Psoas muscle (tissue), 8 donors: Measurements from ENCODE around the gene TTC27. TPM values are rescaled to one million over a fixed set of nuclear protein-coding genes. Genes with fewer than 3 reads are reported as not detected.
A peak's percentile ranks its signal among the peaks of the same experiment; 100 is the strongest.

Experiments
- ATAC-seq, 4 donors: fragments of 200-7000 bp; cut with Tn5 transposase; one replicate each; pipeline ENCODE4 v1.9.1; 2020; ENCODE audit warnings: moderate library complexity in 3 of 4, mild to moderate bottlenecking in 2 of 4
- DNase-seq, 2 donors: peaks; one replicate each; pipeline ENCODE4 v3.0.0-alpha.2; 2020
- H3K27ac ChIP-seq: fragments of 200-600 bp; one replicate; pipeline ENCODE4 v1.8.0; 2022
- H3K27me3 ChIP-seq, 3 donors: fragments of 200-600 bp in 1 of 3; one replicate each; pipeline versions ENCODE4 v1.6.1 to v1.8.0; 2013 to 2022; ENCODE audit warnings: low read length in 2 of 3, mild to moderate bottlenecking in 2 of 3, moderate library complexity in 1 of 3; ENCODE audit not compliant: insufficient read depth in 3 of 3
- H3K36me3 ChIP-seq, 2 donors: fragments of 200-600 bp in 1 of 2; one replicate each; pipeline versions ENCODE4 v1.6.1 to v1.8.0; 2013 to 2022; ENCODE audit warnings: low read depth in 1 of 2, mild to moderate bottlenecking in 1 of 2, moderate library complexity in 1 of 2; ENCODE audit not compliant: insufficient read depth in 1 of 2
- H3K4me1 ChIP-seq: fragments of 200-600 bp; one replicate; pipeline ENCODE4 v1.8.0; 2022
- H3K4me3 ChIP-seq: fragments of 200-600 bp; one replicate; pipeline ENCODE4 v1.8.0; 2022; ENCODE audit warnings: mild to moderate bottlenecking
- H3K9me3 ChIP-seq: fragments of 200-600 bp; one replicate; pipeline ENCODE4 v1.8.0; 2022
- CTCF ChIP-seq: fragments of 200-600 bp; IDR thresholded peaks from one replicate; pipeline ENCODE4 v1.8.0; 2022; ENCODE audit warnings: antibody characterized with exemption
- WGBS, 3 donors: extraction: QIAGEN DNeasy Blood & Tissue Kit; methylation state at CpG; one replicate each; pipeline versions ENCODE4 v1.1.6 to v1.1.7; 2013; 5-methylcytosine and 5-hydroxymethylcytosine counted together
- intact Hi-C, 2 donors: fragments of 100-400 bp; cut with DNase I; formaldehyde crosslinking; loops; one replicate each; pipeline versions ENCODE4 v1.11.0 to v1.14.2; 2022
- polyA plus RNA-seq, 3 donors: library from polyadenylated mRNA; stranded (reverse); fragments of 200-250 nt; gene quantifications; one replicate each; pipeline ENCODE4 v1.2.3, GENCODE V29; 2013
- total RNA-seq, 4 donors: library from RNA; stranded (reverse); fragmentation: NEBNext Ultra II Directional in 2 of 4; extraction: Animal tissue kit (Norgen Biotek cat#: 25700) in 2 of 4; gene quantifications; one replicate each; pipeline versions ENCODE4 v1.2.1 to v1.2.4, GENCODE V29; 2021 to 2023
- donor health status: healthy with polysubstance abuse.
- donor health status: DM: no; HTN: no; CAD: no; lungs with moderate emphysema.
- donor health status: Bipolar disorder and iron deficiency.
- donor health status: healthy.
- donor health status: DM: yes; HTN: yes; CAD: no.
- donor health status: DM: no; HTN: no; CAD: no.
- donor health status: DM: no; HTN: no; CAD: no.
- donor health status: DM: yes; HTN: yes; CAD: no.

TTC27 gene
- total and polyA plus RNA-seq, 7 donors, result 8.7 to 15.4 (median 12.2) TPM

GRCh38 chr2:32743480-32744236 lies 115.8 kb downstream of the TTC27 start:
- Histone ChIP-seq H3K9me3 (no peaks in the 10 kb centered on the region), H3K4me3 (no peak overlapping the region), H3K27me3 (no peaks in the 10 kb centered on the region), H3K27ac (no peak overlapping the region), H3K4me1 (peaks cover 22% of the 10 kb centered on the region), H3K36me3 (no peaks in the 10 kb centered on the region)
- no peak for DNase-seq
- ATAC-seq, result no peak
- 87 to 97% (median 90%) methylated on average over 3 of the region's 3 CpGs for WGBS, 3 donors
- intact Hi-C loops, result no loop called here
- TF ChIP-seq CTCF, result no peak

DNA sequence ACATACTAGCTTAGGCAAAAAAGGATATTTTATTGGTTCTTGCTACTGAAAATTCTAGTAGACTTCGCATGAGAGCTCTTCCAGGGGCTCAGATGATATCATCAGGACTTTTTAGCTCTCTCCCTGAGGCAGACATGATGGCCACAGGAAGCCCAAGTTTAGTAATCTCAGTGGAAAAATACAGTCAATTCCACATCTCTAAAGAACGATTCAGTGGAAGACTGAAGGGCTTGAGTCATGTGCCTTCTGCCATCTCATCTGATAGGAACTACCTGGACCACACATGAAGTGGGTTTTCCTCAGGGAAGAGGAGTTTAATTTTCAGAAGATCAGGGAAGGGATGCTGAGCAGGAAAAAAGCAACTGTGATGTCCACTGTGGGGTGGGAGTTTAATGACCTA lies 117.3 kb downstream of the TTC27 start:
- Histone ChIP-seq H3K27me3 (no peaks in the 10 kb centered on the region), H3K9me3 (no peaks in the 10 kb centered on the region), H3K4me1 (peaks cover 13% of the 10 kb centered on the region), H3K4me3 (no peak overlapping the region), H3K27ac (no peak overlapping the region), H3K36me3 (no peaks in the 10 kb centered on the region)
- intact Hi-C loops, result no loop called here
- ATAC-seq, result no peak
- 64 to 80% (median 70%) methylated on average over 2 of the region's 2 CpGs for WGBS, 3 donors
- no peak for TF ChIP-seq CTCF
- no peak for DNase-seq

GRCh38 chr2:32745675-32746074 lies 117.8 kb downstream of the TTC27 start:
- H3K4me3 ChIP-seq, result no peak overlapping the region
- H3K9me3 ChIP-seq, result no peaks in the 10 kb centered on the region
- no peak overlapping the region for H3K27ac ChIP-seq
- intact Hi-C loops, result no loop called here
- H3K27me3 ChIP-seq, result no peaks in the 10 kb centered on the region
- H3K4me1 ChIP-seq, result peaks cover 13% of the 10 kb centered on the region
- 7 to 24% (median 14%) methylated on average over 1 of the region's 1 CpG for WGBS, 3 donors
- ATAC-seq (peak in 2 of 4 donors; percentile 36 to 61), DNase-seq (no peak)
- TF ChIP-seq CTCF, result no peak
- no peaks in the 10 kb centered on the region for H3K36me3 ChIP-seq

- H3K9me3 ChIP-seq, result no peaks in the 10 kb centered on the region
- DNase-seq (no peak), ATAC-seq (no peak)
- no peaks in the 10 kb centered on the region for H3K36me3 ChIP-seq
- intact Hi-C loops, result no loop called here
- H3K4me3 ChIP-seq, result no peak overlapping the region
- no peak overlapping the region for H3K27ac ChIP-seq
- no peak for TF ChIP-seq CTCF
- H3K4me1 ChIP-seq, result peaks cover 13% of the 10 kb centered on the region
- no peaks in the 10 kb centered on the region for H3K27me3 ChIP-seq
These were observed 118.8 kb downstream of the TTC27 start for GRCh38 chr2:32746669-32747068.

- ATAC-seq, result no peak
- no peaks in the 10 kb centered on the region for H3K9me3 ChIP-seq
- H3K4me3 ChIP-seq, result no peak overlapping the region
- H3K27me3 ChIP-seq, result no peaks in the 10 kb centered on the region
- peaks cover 10% of the 10 kb centered on the region for H3K4me1 ChIP-seq
- WGBS, 3 donors, result 90 to 100% (median 97%) methylated on average over 1 of the region's 1 CpG
- no peak overlapping the region for H3K27ac ChIP-seq
- DNase-seq, result no peak
- no peaks in the 10 kb centered on the region for H3K36me3 ChIP-seq
- TF ChIP-seq CTCF, result no peak
- intact Hi-C loops, result no loop called here
These were observed 120.3 kb downstream of the TTC27 start for GRCh38 chr2:32748158-32748557.
